ENCODE data around the gene FRMD1.

The FRMD1 gene

GRCh38 chr6:168022488-168023321, 56.3 kb downstream of the FRMD1 start:
- no peak for DNase-seq

- DNase-seq, result no peak
Observed at GRCh38 chr6:168021581-168021980, 57.4 kb downstream of the FRMD1 start.

- DNase-seq, result no peak
Observed at GRCh38 chr6:168020242-168020641, 58.8 kb downstream of the FRMD1 start.

DNA sequence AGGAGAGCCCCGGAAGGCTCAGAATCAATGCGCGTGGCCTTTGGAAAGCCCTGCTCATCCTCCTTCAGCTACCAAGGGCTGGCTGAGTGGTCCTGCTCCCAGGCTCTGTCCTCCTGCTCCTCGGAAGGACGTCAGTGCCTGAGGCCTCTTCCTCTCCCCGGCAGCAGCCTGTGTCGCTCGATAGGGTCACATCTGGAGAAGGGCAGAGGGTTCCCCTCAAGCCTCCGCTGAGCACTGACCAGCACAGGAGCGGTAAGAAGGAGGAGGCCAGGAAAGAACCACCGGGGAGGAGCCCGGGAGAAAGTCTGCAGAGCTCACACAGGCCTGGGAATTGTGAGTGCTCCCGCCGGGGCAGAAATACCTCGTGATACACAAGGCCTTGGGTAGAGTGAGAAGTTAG, 60.3 kb downstream of the FRMD1 start:
- no peak for DNase-seq

- no peak for DNase-seq
Observed at GRCh38 chr6:168017629-168018028, 61.4 kb downstream of the FRMD1 start.

- DNase-seq, result no peak
Observed at GRCh38 chr6:168016721-168017525, 62.1 kb downstream of the FRMD1 start.

- no peak for DNase-seq
Observed at GRCh38 chr6:168016176-168016620, 62.8 kb downstream of the FRMD1 start.

DNA sequence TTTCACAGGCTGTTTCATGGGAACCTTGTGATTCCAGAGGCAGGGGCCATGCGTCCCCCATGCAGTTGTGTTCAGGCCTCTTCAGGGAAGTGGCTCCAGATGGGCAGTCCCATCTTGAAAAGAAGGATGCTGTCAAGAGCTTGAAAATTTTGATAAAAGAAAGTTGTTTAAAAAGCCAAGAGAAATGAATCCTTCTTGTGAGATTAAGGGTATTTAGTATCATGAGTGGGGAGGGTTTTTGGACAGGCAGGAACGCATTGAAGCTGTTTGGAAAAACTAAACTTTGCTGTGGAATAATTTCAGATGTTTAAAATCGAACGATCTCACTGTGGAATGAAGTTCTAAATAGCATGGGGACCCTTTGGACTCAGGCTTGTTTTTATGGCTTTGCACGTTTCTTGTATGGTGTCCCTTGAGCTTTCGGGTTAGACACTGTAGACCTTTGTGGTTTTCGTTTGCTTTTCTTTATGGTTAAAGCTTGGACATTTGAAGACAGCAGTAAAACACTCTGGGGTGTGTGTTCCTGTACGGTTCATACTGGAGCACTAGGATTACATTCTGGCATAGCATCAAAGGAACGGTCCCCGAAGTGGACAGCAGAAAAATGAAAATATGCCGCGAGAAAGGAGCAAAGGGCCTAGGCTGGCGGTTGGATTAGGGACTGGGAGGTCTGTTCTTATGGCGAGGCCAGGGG, 63.4 kb downstream of the FRMD1 start:
- DNase-seq, result no peak

DNA sequence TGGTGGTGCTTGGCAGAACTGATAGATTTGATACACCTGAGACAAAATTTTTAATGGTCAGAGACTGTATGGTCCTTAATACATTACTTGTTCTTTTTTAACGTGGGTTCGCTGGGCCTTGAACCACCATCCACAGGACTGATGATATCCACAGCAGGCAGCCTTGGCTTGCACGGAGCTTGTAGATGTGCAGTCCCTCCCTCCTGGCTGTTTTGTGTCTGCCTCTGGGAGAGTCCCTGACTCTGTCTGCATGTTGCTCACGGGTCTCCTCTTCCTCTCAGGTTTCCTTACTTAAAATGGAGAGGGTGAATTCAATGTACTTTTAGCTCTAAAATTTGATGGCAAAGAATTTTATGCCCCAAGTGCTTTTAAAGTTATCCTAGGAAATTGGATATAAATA, 64.0 kb downstream of the FRMD1 start:
- DNase-seq, result no peak

- no peak for DNase-seq
Observed at GRCh38 chr6:168014428-168014827, 64.6 kb downstream of the FRMD1 start.

DNA sequence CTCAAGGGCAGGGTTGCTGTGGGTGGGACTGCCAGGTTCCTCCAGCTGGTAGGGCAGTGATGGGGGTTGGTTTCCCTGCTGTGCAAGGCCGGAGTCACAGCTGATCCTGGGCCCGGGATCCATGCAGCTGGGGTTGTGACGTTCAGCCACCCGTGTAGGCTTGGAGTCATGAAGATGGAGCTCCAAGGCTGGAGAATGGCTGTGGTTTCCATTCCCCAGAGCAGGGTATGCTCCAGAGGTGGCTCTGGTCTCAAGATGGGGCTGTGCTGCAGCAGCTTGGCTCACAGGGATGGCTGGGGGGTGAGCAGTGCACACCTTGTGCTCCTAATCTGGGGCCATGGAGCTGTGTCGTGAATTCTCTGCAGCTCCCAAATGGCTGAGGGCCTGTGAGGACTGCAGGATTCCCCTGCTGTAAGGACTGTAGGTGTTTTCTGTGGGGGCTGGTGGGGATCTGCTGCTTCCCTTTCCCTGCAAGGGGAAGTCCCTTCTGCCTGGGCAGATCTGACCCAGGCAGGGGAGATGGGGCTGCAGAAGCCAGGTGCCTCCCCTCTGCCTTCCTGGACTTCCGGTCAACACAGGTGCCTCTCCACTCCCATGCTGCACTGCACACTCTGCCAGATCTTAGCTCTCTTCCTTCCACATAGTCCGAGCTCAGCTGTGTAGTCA, 65.6 kb downstream of the FRMD1 start:
- no peak for DNase-seq

GRCh38 chr6:168012431-168013249, 66.4 kb downstream of the FRMD1 start:
- DNase-seq, result no peak

DNA sequence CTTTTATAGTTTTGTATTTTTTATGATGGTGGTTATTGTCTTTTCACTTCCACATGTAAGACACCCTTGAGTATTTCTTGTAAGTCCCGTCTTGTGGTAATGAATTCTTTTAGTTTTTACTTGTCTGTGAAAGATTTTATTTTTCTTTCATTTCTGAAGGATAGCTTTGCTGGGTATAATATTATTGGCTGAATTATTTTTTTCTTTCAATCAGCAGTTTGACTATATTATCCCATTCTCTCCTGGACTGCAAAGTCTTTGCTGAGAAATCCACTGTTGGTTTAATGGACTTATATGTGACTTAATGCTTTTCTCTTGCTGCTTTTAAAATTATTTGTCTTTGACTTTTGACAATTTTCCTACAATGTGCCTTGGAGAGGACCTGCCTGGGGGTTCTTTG, 67.7 kb downstream of the FRMD1 start:
- no peak for DNase-seq

DNA sequence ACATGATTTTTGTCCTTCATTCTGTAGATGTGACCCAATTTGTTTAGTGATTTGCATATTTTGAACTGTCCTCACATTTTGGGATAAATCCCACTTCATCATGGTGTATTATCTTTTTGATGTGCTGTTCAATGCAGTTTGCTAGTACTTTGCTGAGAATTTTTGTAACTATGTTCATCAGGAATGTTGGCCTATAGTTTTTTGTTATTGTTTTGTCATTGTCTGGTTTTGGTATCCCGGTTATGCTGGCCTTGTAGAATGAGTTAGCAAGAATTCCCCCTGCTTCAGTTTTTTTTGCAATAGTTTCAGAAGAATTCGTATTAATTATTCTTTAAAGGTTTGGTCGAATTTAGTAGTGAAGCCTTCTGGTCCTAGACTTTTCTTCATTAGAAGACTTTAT, 69.7 kb downstream of the FRMD1 start:
- DNase-seq, result no peak

DNA sequence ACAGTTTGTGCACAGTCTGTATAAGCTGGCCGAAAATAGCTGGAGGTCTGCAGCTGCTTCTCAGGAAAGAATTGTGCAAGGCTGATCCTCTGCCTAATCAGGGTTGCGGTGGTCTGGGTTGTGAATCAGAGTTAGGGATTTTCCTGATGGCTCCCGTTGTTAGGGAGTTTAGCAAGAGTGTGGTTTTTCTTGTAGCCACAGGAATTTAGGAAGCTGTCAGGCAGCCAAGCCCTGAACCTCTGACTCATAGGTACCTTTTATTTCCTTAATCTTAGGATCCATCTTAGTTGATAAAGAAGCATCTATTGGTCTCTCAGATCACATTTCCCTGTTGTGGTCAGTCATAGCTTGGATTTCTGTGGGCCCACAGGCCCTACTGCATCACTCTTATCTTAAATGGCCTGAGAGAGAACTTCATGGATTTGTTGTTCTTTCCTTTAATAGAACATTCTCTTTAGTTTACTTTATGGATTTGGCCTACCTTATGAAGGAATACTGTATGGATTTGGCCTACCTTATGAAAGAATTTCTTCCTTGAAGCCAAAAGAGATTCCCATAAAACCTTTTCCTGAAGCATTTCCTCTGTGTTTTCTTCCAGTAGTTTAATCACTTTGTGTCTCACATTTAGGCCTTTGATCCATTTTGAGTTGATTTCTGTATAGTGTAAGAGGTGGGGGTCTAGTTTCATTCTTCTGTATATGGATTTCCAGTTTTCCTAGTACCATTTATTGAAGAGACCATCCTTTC, 71.2 kb downstream of the FRMD1 start:
- DNase-seq, result no peak

GRCh38 chr6:168005796-168006195, 73.2 kb downstream of the FRMD1 start:
- DNase-seq, result no peak

GRCh38 chr6:168004945-168005344, 74.1 kb downstream of the FRMD1 start:
- no peak for DNase-seq

GRCh38 chr6:168004023-168004422, 75.0 kb downstream of the FRMD1 start:
- DNase-seq, result no peak
